Heart left ventricle (tissue), 16 donors: Measurements from ENCODE around the gene SOBP. TPM values are rescaled to one million over a fixed set of nuclear protein-coding genes. Genes with fewer than 3 reads are reported as not detected.
A peak's percentile ranks its signal among the peaks of the same experiment; 100 is the strongest.

Experiments used
- ATAC-seq, 4 donors: fragments of 200-7000 bp; cut with Tn5 transposase; one replicate each; pipeline ENCODE4 v1.9.1; 2020 to 2022; ENCODE audit warnings: moderate library complexity in 4 of 4, mild to moderate bottlenecking in 3 of 4, moderate number of reproducible peaks in 1 of 4
- DNase-seq, 5 donors: peaks; one replicate each; pipeline ENCODE4 v3.0.0-alpha.2; 2020
- H3K27ac ChIP-seq, 12 donors: fragments of 200-600 bp; sonication (generic) in 4 of 12; one replicate each; pipeline versions ENCODE4 v1.5.0 to v1.8.0; 2016 to 2022; ENCODE audit warnings: mild to moderate bottlenecking in 2 of 12
- H3K27me3 ChIP-seq, 9 donors: fragments of 200-600 bp; sonication (generic) in 2 of 9; one replicate each; pipeline versions ENCODE4 v1.5.1 to v1.8.0; 2016 to 2022; ENCODE audit warnings: mild to moderate bottlenecking in 3 of 9
- H3K36me3 ChIP-seq, 9 donors: fragments of 200-600 bp; sonication (generic) in 2 of 9; one replicate each; pipeline versions ENCODE4 v1.5.0 to v1.8.0; 2018 to 2022; ENCODE audit warnings: mild to moderate bottlenecking in 2 of 9
- H3K4me1 ChIP-seq, 12 donors: fragments of 200-600 bp; sonication (generic) in 4 of 12; one replicate each; pipeline versions ENCODE4 v1.5.0 to v1.8.0; 2016 to 2022; ENCODE audit warnings: mild to moderate bottlenecking in 3 of 12
- H3K4me3 ChIP-seq, 12 donors: fragments of 200-600 bp; sonication (generic) in 4 of 12; one replicate each; pipeline versions ENCODE4 v1.5.0 to v1.8.0; 2017 to 2022; ENCODE audit warnings: mild to moderate bottlenecking in 9 of 12, moderate library complexity in 4 of 12
- H3K9me3 ChIP-seq, 12 donors: fragments of 200-600 bp; sonication (generic) in 4 of 12; one replicate each; pipeline versions ENCODE4 v1.5.0 to v1.8.0; 2016 to 2022; ENCODE audit warnings: mild to moderate bottlenecking in 1 of 12
- POLR2A ChIP-seq, 2 donors: fragments of 450-650 bp; IDR thresholded peaks; one replicate each; pipeline ENCODE4 v1.6.1; 2017; ENCODE audit warnings: antibody characterized with exemption in 2 of 2, mild to moderate bottlenecking in 2 of 2, moderate library complexity in 2 of 2
- WGBS, 4 donors: extraction: QIAGEN DNeasy Blood & Tissue Kit in 2 of 4; methylation state at CpG; one replicate each; pipeline versions ENCODE4 v1.1.5 to v1.1.7; 2013 to 2018; 5-methylcytosine and 5-hydroxymethylcytosine counted together
- intact Hi-C, 10 donors: fragments of 100-400 bp; cut with DNase I; formaldehyde crosslinking; loops; one replicate each; pipeline versions ENCODE4 v1.11.1 to v1.14.2; 2022
- polyA plus RNA-seq, 2 donors: library from polyadenylated mRNA; stranded (reverse); fragments of 200-250 nt; gene quantifications; one replicate each; pipeline ENCODE4 v1.2.3, GENCODE V29; 2013
- total RNA-seq, 9 donors: library from RNA; depleted of rRNA in 2 of 9; stranded (reverse); fragments of >200 nt in 2 of 9; fragmentation: NEBNext Ultra II Directional in 3 of 9; extraction: Animal tissue kit (Norgen Biotek cat#: 25700) in 3 of 9; gene quantifications; one replicate each; pipeline versions ENCODE4 v1.1.0 to v1.2.4, GENCODE V29; 2016 to 2023
- TF ChIP-seq, protein P1 (sequence below), 12 donors: fragments of 200-600 bp; sonication (generic) in 4 of 12; IDR thresholded peaks; one replicate each; pipeline versions ENCODE4 v1.5.0 to v1.8.0; 2018 to 2022; ENCODE audit warnings: antibody characterized with exemption in 12 of 12, mild to moderate bottlenecking in 5 of 12
- donor health status: ischemic (EF 13 %, LVEDD 7.1; RV severe dilation, severe dysfunction).
- donor health status: healthy with polysubstance abuse.
- donor health status: DM: no; HTN: yes; CAD: no.
- donor health status: DM: no; HTN: no; CAD: no.
- donor health status: ischemic (EF 25% LVEDD 6.9; RV normal size, moderate dysfunction).
- donor health status: ischemic (EF 25% LVEDD 5.7; RV mildly dilated, moderate dysfunction).
- donor health status: healthy.
- donor health status: DM: yes; HTN: yes; CAD: no.
- donor health status: ischemic (EF 35%, LVEDD 5.7; RV mildly dilated, moderate dysfunction).
- donor health status: nonischemic (EF 11% LVEDD 7.7; RV severe dilation, severe dysfunction).
- donor health status: DM: yes; HTN: yes; CAD: no.
- donor health status: PGD.
- donor health status: ischemic (EF 29% LVEDD 5.4; RV normal size, mild dysfunction).
- donor health status: nonischemic (EF 23%, LVEDD 6.1; RV moderate dilation, normal function).

The SOBP gene
- total and polyA plus RNA-seq, 11 donors = 10.6 to 24.9 (median 16.4) TPM

DNA sequence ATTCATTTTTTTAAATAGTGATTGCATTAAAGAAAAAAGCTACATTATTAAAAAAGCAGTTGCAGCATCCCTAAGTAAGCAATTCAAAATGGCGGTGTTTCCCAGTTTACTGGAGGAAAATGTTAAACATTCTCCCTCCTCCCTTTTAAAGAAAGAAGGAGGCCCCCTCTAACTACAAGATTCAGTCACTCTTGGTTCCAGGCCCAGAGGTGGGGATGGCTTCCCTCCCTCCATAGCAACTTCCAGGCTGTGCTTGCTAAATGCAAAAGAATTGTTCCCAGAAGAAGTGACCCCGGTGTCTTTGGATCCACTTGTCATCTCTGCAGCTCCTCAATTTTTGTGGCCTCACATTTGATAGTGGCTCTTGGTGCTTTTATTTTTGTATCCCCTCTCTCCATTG, 165.9 kb downstream of the SOBP start:
- ATAC-seq (no peak), DNase-seq (no peak)
- Histone ChIP-seq H3K4me1 (peaks cover 0 to 57% (median 22%) of the 10 kb centered on the region in 12 donors), H3K9me3 (peaks cover 0 to 7% (median 0%) of the 10 kb centered on the region in 12 donors), H3K27me3 (no peaks in the 10 kb centered on the region), H3K27ac (no peak overlapping the region), H3K36me3 (peaks cover 0 to 9% (median 4%) of the 10 kb centered on the region in 9 donors), H3K4me3 (no peak overlapping the region)
- intact Hi-C loops = loop anchor here in 8 of 10 donors (5.0 to 10.0 kb wide), 4 partner anchors 161 to 201 kb away; partner anchors contain the start of genes SOBP (in 7 of the 8) and PDSS2 (in 1 of the 8)
- TF ChIP-seq POLR2A (IDR thresholded peaks at IDR 0.05) = no peak
- TF ChIP-seq, protein P1, sequence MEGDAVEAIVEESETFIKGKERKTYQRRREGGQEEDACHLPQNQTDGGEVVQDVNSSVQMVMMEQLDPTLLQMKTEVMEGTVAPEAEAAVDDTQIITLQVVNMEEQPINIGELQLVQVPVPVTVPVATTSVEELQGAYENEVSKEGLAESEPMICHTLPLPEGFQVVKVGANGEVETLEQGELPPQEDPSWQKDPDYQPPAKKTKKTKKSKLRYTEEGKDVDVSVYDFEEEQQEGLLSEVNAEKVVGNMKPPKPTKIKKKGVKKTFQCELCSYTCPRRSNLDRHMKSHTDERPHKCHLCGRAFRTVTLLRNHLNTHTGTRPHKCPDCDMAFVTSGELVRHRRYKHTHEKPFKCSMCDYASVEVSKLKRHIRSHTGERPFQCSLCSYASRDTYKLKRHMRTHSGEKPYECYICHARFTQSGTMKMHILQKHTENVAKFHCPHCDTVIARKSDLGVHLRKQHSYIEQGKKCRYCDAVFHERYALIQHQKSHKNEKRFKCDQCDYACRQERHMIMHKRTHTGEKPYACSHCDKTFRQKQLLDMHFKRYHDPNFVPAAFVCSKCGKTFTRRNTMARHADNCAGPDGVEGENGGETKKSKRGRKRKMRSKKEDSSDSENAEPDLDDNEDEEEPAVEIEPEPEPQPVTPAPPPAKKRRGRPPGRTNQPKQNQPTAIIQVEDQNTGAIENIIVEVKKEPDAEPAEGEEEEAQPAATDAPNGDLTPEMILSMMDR (IDR thresholded peaks at IDR 0.05) = no peak
- WGBS, 4 donors = 66 to 81% (median 77%) methylated on average over 2 of the region's 2 CpGs

- peak overlapping the region in 4 of 12 donors; percentile 16 to 62 (median 40) for H3K27ac ChIP-seq
- H3K4me1 ChIP-seq = peaks cover 0 to 61% (median 22%) of the 10 kb centered on the region in 12 donors
- no peaks in the 10 kb centered on the region for H3K27me3 ChIP-seq
- ATAC-seq = no peak
- no peak for DNase-seq
- peaks cover 0 to 7% (median 0%) of the 10 kb centered on the region in 12 donors for H3K9me3 ChIP-seq
- 32 to 55% (median 36%) methylated on average over 1 of the region's 1 CpG for WGBS, 4 donors
- H3K4me3 ChIP-seq = no peak overlapping the region
- intact Hi-C loops = loop anchor here in 8 of 10 donors (5.0 to 10.0 kb wide), 4 partner anchors 162 to 202 kb away; partner anchors contain the start of genes SOBP (in 7 of the 8) and PDSS2 (in 1 of the 8)
- peaks cover 0 to 9% (median 4%) of the 10 kb centered on the region in 9 donors for H3K36me3 ChIP-seq
- TF ChIP-seq, protein P1 (IDR thresholded peaks at IDR 0.05) = no peak
- no peak for TF ChIP-seq POLR2A (IDR thresholded peaks at IDR 0.05)
These were observed 166.5 kb downstream of the SOBP start for GRCh38 chr6:107656401-107656800.

- Histone ChIP-seq H3K4me1 (peaks cover 0 to 61% (median 22%) of the 10 kb centered on the region in 12 donors), H3K27ac (peak overlapping the region in 5 of 12 donors; percentile 16 to 62 (median 38))
- TF ChIP-seq, protein P1 (IDR thresholded peaks at IDR 0.05) = no peak
- no peak for TF ChIP-seq POLR2A (IDR thresholded peaks at IDR 0.05)
These were observed 167.0 kb downstream of the SOBP start for GRCh38 chr6:107656883-107657282.

DNA sequence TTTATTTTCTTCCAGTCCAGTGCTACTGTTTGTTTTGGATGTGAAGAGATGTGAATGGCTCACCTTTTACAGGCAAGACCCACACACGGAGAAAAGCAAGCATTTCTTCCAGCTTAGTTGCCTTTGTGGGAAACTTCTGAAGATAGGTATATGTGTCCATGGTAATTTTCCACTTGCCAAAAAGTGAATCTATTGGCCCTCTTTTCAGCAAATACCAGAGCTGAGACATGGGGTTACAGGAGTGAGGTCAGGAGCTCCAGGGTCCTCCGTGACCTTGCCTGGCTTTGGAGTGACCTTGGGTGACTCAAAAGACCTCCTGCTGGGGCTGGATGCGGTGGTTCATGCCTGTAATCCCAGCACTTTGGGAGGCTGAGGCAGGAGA, 167.4 kb downstream of the SOBP start:
- TF ChIP-seq, protein P1 (IDR thresholded peaks at IDR 0.05) = no peak
- no peak for TF ChIP-seq POLR2A (IDR thresholded peaks at IDR 0.05)
- no peaks in the 10 kb centered on the region for H3K27me3 ChIP-seq
- 87 to 94% (median 91%) methylated on average over 2 to 3 of the region's 3 CpGs for WGBS, 4 donors
- no peaks in the 10 kb centered on the region for H3K9me3 ChIP-seq
- DNase-seq (no peak), ATAC-seq (no peak)
- H3K4me1 ChIP-seq = peaks cover 0 to 65% (median 23%) of the 10 kb centered on the region in 12 donors
- peaks cover 0 to 9% (median 4%) of the 10 kb centered on the region in 9 donors for H3K36me3 ChIP-seq
- intact Hi-C loops = loop anchor here in 8 of 10 donors (5.0 to 10.0 kb wide), 4 partner anchors 163 to 203 kb away; partner anchors contain the start of genes SOBP (in 7 of the 8) and PDSS2 (in 1 of the 8)
- H3K4me3 ChIP-seq = peak overlapping the region in 1 of 12 donors; percentile 8
- H3K27ac ChIP-seq = peak overlapping the region in 5 of 12 donors; percentile 16 to 62 (median 38)

More at GRCh38 chr6:107656883-107657282, 167.0 kb downstream of the SOBP start:
- Histone ChIP-seq H3K27me3 (no peaks in the 10 kb centered on the region), H3K36me3 (peaks cover 0 to 9% (median 4%) of the 10 kb centered on the region in 9 donors), H3K9me3 (peaks cover 0 to 3% (median 0%) of the 10 kb centered on the region in 12 donors), H3K4me3 (no peak overlapping the region)
- intact Hi-C loops = loop anchor here in 8 of 10 donors (5.0 to 10.0 kb wide), 4 partner anchors 162 to 202 kb away; partner anchors contain the start of genes SOBP (in 7 of the 8) and PDSS2 (in 1 of the 8)
- ATAC-seq = peak in 3 of 4 donors; percentile 16 to 54 (median 18)
- peak in 2 of 5 donors; percentile 35 to 78 for DNase-seq
- WGBS, 4 donors = 55 to 66% (median 56%) methylated on average over 8 of the region's 8 CpGs
